SIG-M5 (cell line): ENCODE data around the gene CMSS1.
"Not testable (repeated sequence)": the region's sequence is repeated elsewhere in the genome, so short reads cannot be mapped to it uniquely, and the experiment has no call there.

Experiments used
- DNase-seq: peaks from one replicate; lab custom pipeline; 2025; lab: John Stamatoyannopoulos, UW

CMSS1 gene

GRCh38 chr3:100083209-100083608, 265.5 kb downstream of the CMSS1 start:
- DNase-seq: no peak

- DNase-seq: peak; percentile 32
These were observed 266.6 kb downstream of the CMSS1 start for GRCh38 chr3:100084100-100084806.

GRCh38 chr3:100086401-100086800, 268.7 kb downstream of the CMSS1 start:
- DNase-seq: no peak

GRCh38 chr3:100087198-100087597, 269.5 kb downstream of the CMSS1 start:
- DNase-seq: no peak

- no peak for DNase-seq
These were observed 271.2 kb downstream of the CMSS1 start for GRCh38 chr3:100088735-100089368.

- peak; percentile 62 for DNase-seq
These were observed 272.4 kb downstream of the CMSS1 start for GRCh38 chr3:100089812-100090668.

GRCh38 chr3:100090669-100091005, 273.0 kb downstream of the CMSS1 start:
- no peak for DNase-seq

GRCh38 chr3:100093831-100094230, 276.2 kb downstream of the CMSS1 start:
- DNase-seq: no peak

- DNase-seq: not testable (repeated sequence)
These were observed 278.6 kb downstream of the CMSS1 start for GRCh38 chr3:100096286-100096685.

- DNase-seq: no peak
These were observed 279.2 kb downstream of the CMSS1 start for GRCh38 chr3:100096866-100097265.

- DNase-seq: no peak
These were observed 280.5 kb downstream of the CMSS1 start for GRCh38 chr3:100097919-100098783.

- no peak for DNase-seq
These were observed 281.1 kb downstream of the CMSS1 start for GRCh38 chr3:100098784-100099070.

GRCh38 chr3:100099621-100100020, 282.0 kb downstream of the CMSS1 start:
- DNase-seq: no peak

- no peak for DNase-seq
These were observed 282.8 kb downstream of the CMSS1 start for GRCh38 chr3:100100425-100100824.

GRCh38 chr3:100102757-100103156, 285.1 kb downstream of the CMSS1 start:
- DNase-seq: no peak

- no peak for DNase-seq
These were observed 286.1 kb downstream of the CMSS1 start for GRCh38 chr3:100103558-100104441.

- no peak for DNase-seq
These were observed 286.8 kb downstream of the CMSS1 start for GRCh38 chr3:100104442-100104798.

- DNase-seq: no peak
These were observed 287.3 kb downstream of the CMSS1 start for GRCh38 chr3:100104817-100105413.

- no peak for DNase-seq
These were observed 287.8 kb downstream of the CMSS1 start for GRCh38 chr3:100105501-100105900.

- DNase-seq: no peak
These were observed 288.4 kb downstream of the CMSS1 start for GRCh38 chr3:100106094-100106493.
